Esophagus squamous epithelium (tissue), 4 donors: ENCODE data around the gene P2RX6.

Experiments
- POLR2A ChIP-seq, 4 donors: fragments of 450-650 bp; IDR thresholded peaks; one replicate each; pipeline ENCODE4 v1.6.1; 2017; ENCODE audit warnings: antibody characterized with exemption in 4 of 4, mild to moderate bottlenecking in 4 of 4, moderate library complexity in 3 of 4
- TF ChIP-seq, protein P1 (sequence below), 6 experiments: fragments of 450-650 bp in 4 of 6; fragments of 200-600 bp in 2 of 6; sonication (generic) in 2 of 6; IDR thresholded peaks; one replicate each; pipeline ENCODE4 v1.5.1; 2016 to 2019; ENCODE audit warnings: antibody characterized with exemption in 6 of 6, mild to moderate bottlenecking in 4 of 6, moderate library complexity in 4 of 6

DNA sequence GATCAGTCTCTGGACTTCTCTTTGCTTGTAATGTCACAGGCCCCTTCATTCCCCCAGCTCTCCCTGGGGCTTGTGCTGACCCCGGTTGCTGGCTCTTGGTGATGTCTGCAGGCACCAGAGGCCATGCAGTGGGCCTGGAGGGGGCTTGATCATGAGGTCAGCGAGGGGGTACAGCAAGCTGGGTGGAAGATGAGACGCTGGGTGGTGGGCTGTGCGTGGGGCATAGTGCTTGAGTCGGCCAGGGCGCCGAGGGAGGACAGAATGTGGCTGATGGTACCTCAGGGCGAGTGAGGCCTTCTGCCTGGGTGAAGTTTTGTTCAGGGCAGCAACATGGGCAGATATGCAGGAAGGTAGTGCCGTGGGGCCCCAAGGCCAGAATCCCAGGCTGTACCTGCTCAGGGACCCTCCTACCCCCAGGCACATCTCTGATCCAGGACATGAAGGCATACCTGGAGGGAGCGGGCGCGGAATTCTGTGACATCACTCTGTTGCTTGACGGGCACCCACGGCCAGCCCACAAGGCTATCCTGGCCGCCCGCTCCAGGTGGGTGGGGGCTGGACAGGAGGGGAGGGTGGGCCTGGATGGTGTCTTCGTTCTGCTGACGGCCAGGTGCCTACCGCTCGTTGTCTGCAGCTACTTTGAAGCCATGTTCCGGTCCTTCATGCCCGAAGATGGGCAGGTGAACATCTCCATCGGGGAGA lies 19.5 kb upstream of the P2RX6 start:
- TF ChIP-seq, protein P1, sequence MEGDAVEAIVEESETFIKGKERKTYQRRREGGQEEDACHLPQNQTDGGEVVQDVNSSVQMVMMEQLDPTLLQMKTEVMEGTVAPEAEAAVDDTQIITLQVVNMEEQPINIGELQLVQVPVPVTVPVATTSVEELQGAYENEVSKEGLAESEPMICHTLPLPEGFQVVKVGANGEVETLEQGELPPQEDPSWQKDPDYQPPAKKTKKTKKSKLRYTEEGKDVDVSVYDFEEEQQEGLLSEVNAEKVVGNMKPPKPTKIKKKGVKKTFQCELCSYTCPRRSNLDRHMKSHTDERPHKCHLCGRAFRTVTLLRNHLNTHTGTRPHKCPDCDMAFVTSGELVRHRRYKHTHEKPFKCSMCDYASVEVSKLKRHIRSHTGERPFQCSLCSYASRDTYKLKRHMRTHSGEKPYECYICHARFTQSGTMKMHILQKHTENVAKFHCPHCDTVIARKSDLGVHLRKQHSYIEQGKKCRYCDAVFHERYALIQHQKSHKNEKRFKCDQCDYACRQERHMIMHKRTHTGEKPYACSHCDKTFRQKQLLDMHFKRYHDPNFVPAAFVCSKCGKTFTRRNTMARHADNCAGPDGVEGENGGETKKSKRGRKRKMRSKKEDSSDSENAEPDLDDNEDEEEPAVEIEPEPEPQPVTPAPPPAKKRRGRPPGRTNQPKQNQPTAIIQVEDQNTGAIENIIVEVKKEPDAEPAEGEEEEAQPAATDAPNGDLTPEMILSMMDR (IDR thresholded peaks at IDR 0.05): no peak
- TF ChIP-seq POLR2A (IDR thresholded peaks at IDR 0.05): no peak
